GM18519 (cell line): Measurements from ENCODE around the gene CLEC16A.
"Not testable (repeated sequence)": the region's sequence is repeated elsewhere in the genome, so short reads cannot be mapped to it uniquely, and the experiment has no call there.

Source experiments
- ATAC-seq: cut with Tn5 transposase; IDR thresholded peaks from one replicate; pipeline ENCODE4 v1.9.1; 2021; ENCODE audit warnings: mild to moderate bottlenecking, moderate library complexity; ENCODE audit not compliant: unreplicated experiment, low FRiP score

CLEC16A gene

GRCh38 chr16:11205065-11205699, 260.8 kb downstream of the CLEC16A start:
- ATAC-seq: no peak

GRCh38 chr16:11205754-11206581, 261.6 kb downstream of the CLEC16A start:
- no peak for ATAC-seq

- ATAC-seq: no peak
Measured at GRCh38 chr16:11207646-11208045, 263.3 kb downstream of the CLEC16A start.

GRCh38 chr16:11208916-11209665, 264.7 kb downstream of the CLEC16A start:
- ATAC-seq: no peak

GRCh38 chr16:11210260-11210659, 265.9 kb downstream of the CLEC16A start:
- no peak for ATAC-seq

GRCh38 chr16:11211061-11211976, 267.0 kb downstream of the CLEC16A start:
- ATAC-seq: no peak

GRCh38 chr16:11211977-11212797, 267.8 kb downstream of the CLEC16A start:
- no peak for ATAC-seq

DNA sequence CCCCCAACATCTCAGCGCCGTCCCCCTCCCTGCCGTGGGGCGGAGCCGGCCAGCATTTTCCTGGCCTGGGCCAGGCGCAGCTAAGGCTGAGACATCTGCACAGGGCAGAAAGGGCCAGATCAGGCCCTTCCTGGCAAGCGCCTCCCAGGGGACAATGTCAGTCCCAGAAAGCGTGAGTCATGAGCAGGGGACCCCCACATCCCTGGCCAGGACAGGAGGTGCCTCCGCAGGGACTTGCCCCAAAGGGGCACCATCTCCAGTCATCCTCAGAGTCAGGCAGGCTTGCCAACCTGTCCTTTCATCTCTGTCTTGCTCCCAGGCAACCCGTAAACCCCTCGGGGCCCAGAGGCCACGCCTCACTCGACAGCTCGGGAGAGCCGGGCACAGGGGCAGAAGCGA, 268.4 kb downstream of the CLEC16A start:
- no peak for ATAC-seq

GRCh38 chr16:11213373-11213772, 269.0 kb downstream of the CLEC16A start:
- ATAC-seq: no peak

- ATAC-seq: no peak
Measured at GRCh38 chr16:11213799-11214198, 269.4 kb downstream of the CLEC16A start.

DNA sequence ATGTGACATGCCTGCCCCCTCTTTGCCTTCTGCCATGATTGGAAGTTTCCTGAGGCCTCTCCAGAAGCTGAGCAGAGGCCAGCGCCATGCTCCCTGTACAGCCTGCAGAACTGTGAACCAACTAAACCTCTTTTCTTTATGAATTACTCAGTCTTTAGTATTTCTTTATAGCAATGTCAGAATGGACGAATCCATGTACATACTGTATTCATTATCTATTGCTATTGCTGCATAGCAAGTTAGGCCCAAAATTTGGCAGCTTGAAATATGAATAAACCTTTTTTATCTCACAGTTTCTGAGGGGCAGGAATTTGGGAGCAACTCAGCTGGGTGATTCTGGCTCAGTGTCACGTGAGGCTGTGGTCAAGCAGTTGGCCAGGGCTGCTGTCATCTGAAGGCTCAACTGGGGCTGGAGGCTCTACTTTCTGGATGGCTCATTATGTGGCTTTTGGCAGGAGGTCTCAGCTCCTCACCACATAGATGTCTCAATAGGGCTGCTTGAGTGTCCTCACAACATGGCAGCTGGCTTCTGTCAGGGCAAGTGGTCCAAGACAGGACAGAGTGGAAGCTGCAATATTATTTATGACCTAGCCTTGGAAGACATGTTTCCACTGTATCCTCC, 271.7 kb downstream of the CLEC16A start:
- no peak for ATAC-seq

- ATAC-seq: no peak
Measured at GRCh38 chr16:11217651-11218603, 273.6 kb downstream of the CLEC16A start.

GRCh38 chr16:11218604-11218962, 274.2 kb downstream of the CLEC16A start:
- no peak for ATAC-seq

DNA sequence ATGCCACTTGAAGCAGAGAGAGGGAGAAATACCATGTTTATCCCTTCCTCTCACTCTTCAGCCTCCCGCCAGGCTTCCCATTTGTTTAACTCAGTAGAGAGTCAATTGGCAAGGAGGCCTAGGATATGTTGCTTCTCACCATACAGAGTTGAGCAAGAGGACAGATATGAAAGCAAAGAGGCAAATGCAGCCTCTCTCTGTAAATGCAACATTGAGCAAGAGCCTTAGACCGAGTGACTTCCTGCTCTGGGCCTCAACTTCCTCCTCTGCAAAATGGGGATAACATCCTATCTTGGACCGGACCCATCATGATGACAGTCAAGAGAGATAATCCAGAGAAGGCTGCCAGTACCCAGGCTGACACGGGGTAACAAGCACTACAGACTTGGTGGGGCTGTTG, 274.8 kb downstream of the CLEC16A start:
- no peak for ATAC-seq

DNA sequence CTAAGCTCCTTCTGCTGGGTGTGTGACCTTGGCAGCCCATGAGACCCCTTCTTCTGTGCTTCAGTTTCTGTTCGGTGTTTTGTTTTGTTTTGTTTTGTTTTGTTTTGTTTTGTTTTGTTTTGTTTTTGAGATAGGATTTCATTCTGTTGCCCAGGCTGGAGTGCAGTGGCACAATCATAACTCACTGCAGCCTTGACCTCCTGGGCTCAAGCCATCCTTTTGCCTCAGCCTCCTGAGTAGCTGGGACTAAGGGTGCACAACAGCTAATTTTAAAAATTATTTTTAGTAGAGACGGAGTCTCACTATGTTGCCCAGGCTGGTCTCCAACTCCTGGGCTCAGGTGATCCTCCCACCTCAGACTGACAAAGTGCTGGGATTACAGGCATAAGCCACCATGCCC, 276.1 kb downstream of the CLEC16A start:
- ATAC-seq: not testable (repeated sequence)

GRCh38 chr16:11224096-11224893, 279.9 kb downstream of the CLEC16A start:
- ATAC-seq: no peak
